ENCODE measurements around the gene COA8.

- TF ChIP-seq CTCF (IDR thresholded peaks at IDR 0.05 in 8 of 11, conservative IDR thresholded peaks at IDR 0.05 in 3 of 11): no peak
- TF ChIP-seq POLR2A (IDR thresholded peaks at IDR 0.05): no peak
- TF ChIP-seq POLR2AphosphoS5 (IDR thresholded peaks at IDR 0.05): no peak
These were observed 33.1 kb upstream of the COA8 start for GRCh38 chr14:103529383-103530365.

Measured in spleen (tissue), 7 donors.